Activated B cell treated with CpG ODN at 0.5 μM for 24 hours (primary cell): Measurements from ENCODE around the gene DAAM1. TPM values are rescaled to one million over a fixed set of nuclear protein-coding genes. Genes with fewer than 3 reads are reported as not detected.

Experiments used
- ATAC-seq: fragments of 200-7000 bp; cut with Tn5 transposase; one replicate; pipeline ENCODE4 v1.10.0; 2021; ENCODE audit warnings: low read depth, mild to moderate bottlenecking, moderate library complexity
- CTCF ChIA-PET: fragments of 350-600 bp; sonication (Branson Sonifier 250); formaldehyde crosslinking; loops from one replicate; lab custom pipeline; 2021; ENCODE audit warnings: antibody characterized with exemption; lab: Charles Lee
- POLR2A ChIA-PET: fragments of 350-600 bp; sonication (Branson Sonifier 250); formaldehyde crosslinking; loops from one replicate; lab custom pipeline; 2021; ENCODE audit warnings: antibody characterized with exemption; lab: Charles Lee
- DNase-seq: peaks from one replicate; pipeline ENCODE4 v3.0.0; 2022
- H3K27ac Mint-ChIP-seq: one replicate; pipeline ENCODE4 v1.8.0; 2020; ENCODE audit warnings: mixed read lengths
- H3K27me3 Mint-ChIP-seq: one replicate; pipeline ENCODE4 v1.8.0; 2021; ENCODE audit warnings: mixed read lengths
- H3K36me3 Mint-ChIP-seq: one replicate; pipeline ENCODE4 v1.8.0; 2021; ENCODE audit warnings: low read depth, mixed read lengths
- H3K4me1 Mint-ChIP-seq: one replicate; pipeline ENCODE4 v1.8.0; 2021; ENCODE audit warnings: mixed read lengths
- H3K4me3 Mint-ChIP-seq: one replicate; pipeline ENCODE4 v1.8.0; 2020; ENCODE audit warnings: mild to moderate bottlenecking, mixed read lengths
- H3K9me3 Mint-ChIP-seq: one replicate; pipeline ENCODE4 v1.8.0; 2020; ENCODE audit warnings: mixed read lengths
- CTCF ChIP-seq: fragments of 200-600 bp; IDR thresholded peaks from one replicate; pipeline ENCODE4 v1.8.0; 2022; ENCODE audit warnings: antibody characterized with exemption, mild to moderate bottlenecking
- intact Hi-C: fragments of 100-400 bp; cut with micrococcal nuclease; formaldehyde crosslinking; loops from one replicate; pipeline ENCODE4 v1.15.1; 2024
- total RNA-seq: library from RNA; stranded (reverse); gene quantifications from 2 replicates; pipeline ENCODE4 v1.2.3, GENCODE V29; 2022

The DAAM1 gene
- total RNA-seq, 1 donor from 2014 or later, result 38.7 TPM

DNA sequence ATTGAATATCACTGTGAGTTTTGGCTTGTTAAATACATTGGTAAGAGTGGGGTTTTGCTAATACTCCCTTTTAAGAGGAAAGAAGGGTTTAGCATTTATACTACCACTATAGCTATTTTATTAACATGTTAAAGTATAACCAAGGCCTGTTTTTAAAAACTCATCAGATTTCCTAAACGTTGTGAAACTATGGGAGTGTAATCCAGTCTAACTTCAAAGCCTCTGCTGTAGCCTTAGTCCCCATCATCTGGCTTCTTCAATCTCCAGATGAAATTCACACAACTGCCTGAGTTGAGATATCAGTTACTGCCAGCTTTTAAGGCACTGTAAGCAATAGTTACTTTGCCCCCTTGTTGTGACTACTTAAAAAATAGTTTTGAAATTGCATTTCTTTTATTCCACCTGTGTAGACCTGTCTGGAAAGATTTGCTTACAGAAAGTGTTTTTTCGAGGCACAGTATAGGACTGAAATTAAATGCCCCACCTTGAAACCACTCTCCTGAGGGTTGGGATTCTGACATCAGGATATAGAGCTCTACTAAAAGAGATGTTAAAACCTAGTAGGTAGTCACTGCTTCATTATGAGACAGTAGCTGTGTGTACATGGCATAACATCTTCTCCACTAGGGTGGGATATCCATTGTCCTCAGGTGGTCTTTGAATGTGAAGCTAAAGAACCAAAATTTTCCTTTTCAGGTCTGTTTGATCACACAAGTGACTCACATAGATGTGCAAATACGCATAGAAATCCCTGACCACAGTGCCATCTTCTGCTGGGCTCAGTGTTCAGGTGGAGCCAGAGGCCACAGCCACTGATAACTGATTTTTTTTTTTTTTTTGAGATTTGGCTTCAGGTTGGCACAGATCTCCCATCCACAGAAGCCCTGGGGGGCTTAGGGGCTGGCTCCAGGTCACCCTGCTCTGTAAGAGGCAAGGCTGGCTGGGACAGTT lies 125.5 kb downstream of the DAAM1 start:
- ATAC-seq, result no peak
- Mint-ChIP-seq H3K9me3 (no peaks in the 10 kb centered on the region), H3K36me3 (no peaks in the 10 kb centered on the region), H3K4me3 (no peak overlapping the region), H3K4me1 (peaks cover 37% of the 10 kb centered on the region), H3K27ac (no peak overlapping the region), H3K27me3 (no peaks in the 10 kb centered on the region)
- TF ChIP-seq CTCF, result no peak
- DNase-seq, result no peak
- ChIA-PET POLR2A (interaction anchor here (0.8 kb wide), 1 partner anchor 40 kb away, joined by 3 read pairs; no protein-coding TSS in a partner anchor), CTCF (interaction anchor here (0.6 kb wide), 1 partner anchor 10 kb away, joined by 3 read pairs; no protein-coding TSS in a partner anchor)
- intact Hi-C loops, result no loop called here

GRCh38 chr14:59314953-59315599 lies 126.6 kb downstream of the DAAM1 start:
- ChIA-PET POLR2A (no interaction called here), CTCF (no interaction called here)
- Mint-ChIP-seq H3K4me1 (peaks cover 39% of the 10 kb centered on the region), H3K9me3 (no peaks in the 10 kb centered on the region), H3K36me3 (no peaks in the 10 kb centered on the region), H3K27me3 (no peaks in the 10 kb centered on the region), H3K4me3 (no peak overlapping the region), H3K27ac (no peak overlapping the region)
- ATAC-seq (no peak), DNase-seq (no peak)
- no peak for TF ChIP-seq CTCF
- intact Hi-C loops, result loop anchor here (5.0 kb wide), 1 partner anchor 38 kb away; no protein-coding TSS in a partner anchor

GRCh38 chr14:59316151-59316830 lies 127.8 kb downstream of the DAAM1 start:
- peaks cover 44% of the 10 kb centered on the region for H3K4me1 Mint-ChIP-seq
- no peak for TF ChIP-seq CTCF
- H3K4me3 Mint-ChIP-seq, result no peak overlapping the region
- intact Hi-C loops, result loop anchor here (1.0 to 5.0 kb wide), 2 partner anchors 11 to 39 kb away; no protein-coding TSS in a partner anchor
- no peaks in the 10 kb centered on the region for H3K27me3 Mint-ChIP-seq
- ChIA-PET POLR2A (no interaction called here), CTCF (no interaction called here)
- H3K27ac Mint-ChIP-seq, result no peak overlapping the region
- no peaks in the 10 kb centered on the region for H3K9me3 Mint-ChIP-seq
- H3K36me3 Mint-ChIP-seq, result no peaks in the 10 kb centered on the region
- no peak for ATAC-seq
- no peak for DNase-seq

DNA sequence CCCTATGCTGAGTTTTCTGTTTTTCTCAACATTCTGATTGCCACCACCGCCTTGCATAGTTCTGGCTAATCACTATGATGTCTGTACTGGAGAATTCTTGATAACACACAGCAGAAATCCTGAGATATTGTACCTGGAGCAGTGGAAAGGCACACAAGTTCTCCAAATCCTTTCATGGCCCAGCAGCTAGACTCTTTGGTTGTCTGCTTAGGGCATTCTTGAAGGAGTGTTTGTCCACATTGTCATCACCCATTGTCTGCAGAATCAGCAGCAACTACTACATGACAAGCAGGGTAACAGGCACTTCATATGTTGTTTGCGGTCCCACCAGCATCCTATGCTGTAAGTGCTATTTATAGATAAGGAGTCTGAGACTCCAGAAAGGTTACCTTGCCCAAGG lies 128.9 kb downstream of the DAAM1 start:
- intact Hi-C loops, result loop anchor here (5.0 kb wide), 1 partner anchor 40 kb away; no protein-coding TSS in a partner anchor
- POLR2A ChIA-PET, result no interaction called here
- Mint-ChIP-seq H3K27ac (no peak overlapping the region), H3K4me1 (peaks cover 46% of the 10 kb centered on the region), H3K4me3 (no peak overlapping the region), H3K36me3 (peaks cover 4% of the 10 kb centered on the region), H3K27me3 (no peaks in the 10 kb centered on the region), H3K9me3 (no peaks in the 10 kb centered on the region)
- no peak for TF ChIP-seq CTCF
- ATAC-seq (no peak), DNase-seq (no peak)
- CTCF ChIA-PET, result no interaction called here
